ENCODE data around the gene DBT.
"Not testable (repeated sequence)": the region's sequence is repeated elsewhere in the genome, so short reads cannot be mapped to it uniquely, and the experiment has no call there.

DBT gene

DNA sequence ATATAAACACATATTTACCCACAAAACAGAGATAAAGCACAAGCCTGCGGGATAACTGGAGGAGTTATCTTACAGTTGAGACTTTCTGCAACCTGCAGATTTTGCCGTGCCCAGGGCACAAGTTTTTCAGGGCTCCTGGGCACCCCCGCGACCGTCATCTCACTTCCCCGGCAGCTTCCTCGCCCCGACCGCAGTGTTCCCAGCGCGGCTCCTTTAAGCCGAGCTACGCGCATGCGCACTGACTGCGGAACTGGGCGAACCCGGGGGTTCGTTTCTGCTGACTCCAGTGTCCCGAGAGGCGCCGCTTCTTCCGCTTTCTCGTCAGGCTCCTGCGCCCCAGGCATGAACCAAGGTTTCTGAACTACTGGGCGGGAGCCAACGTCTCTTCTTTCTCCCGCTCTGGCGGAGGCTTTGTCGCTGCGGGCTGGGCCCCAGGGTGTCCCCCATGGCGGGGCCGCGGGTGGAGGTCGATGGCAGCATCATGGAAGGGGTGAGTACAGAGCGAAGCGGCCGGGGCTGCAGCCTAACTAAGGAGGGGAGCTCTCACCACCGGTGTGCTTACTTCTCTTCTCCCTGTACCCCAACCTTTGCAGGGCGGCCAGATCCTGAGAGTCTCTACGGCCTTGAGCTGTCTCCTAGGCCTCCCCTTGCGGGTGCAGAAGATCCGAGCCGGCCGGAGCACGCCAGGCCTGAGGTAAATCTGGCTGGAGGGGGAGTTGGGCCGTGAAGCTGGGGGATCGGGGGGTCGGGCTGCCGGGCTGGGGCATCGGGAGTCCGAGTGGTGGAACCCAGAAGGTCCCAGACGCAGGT is 16.5 kb upstream of the DBT start, which contains the start of gene RTCA:
Gene RTCA, plus strand, starts transcription at position 286 of the 810 bp plus-strand sequence. Its CDS starts 160 bp downstream, at position 446.
- TF ChIP-seq POLR2A (IDR thresholded peaks at IDR 0.05; ENCODE audit: low read depth, low read length): peak; percentile 74
- DNase-seq (ENCODE audit: insufficient read length, low spot score): peak; percentile 88
- peak; percentile 83 for FAIRE-seq

GRCh38 chr1:100265562-100265930 is 15.9 kb upstream of the DBT start:
- no peak for TF ChIP-seq POLR2A (IDR thresholded peaks at IDR 0.05; ENCODE audit: low read depth, low read length)
- peak; percentile 8 for DNase-seq (ENCODE audit: insufficient read length, low spot score)
- peak; percentile 15 for FAIRE-seq

- not testable (repeated sequence) for DNase-seq (ENCODE audit: insufficient read length, low spot score); FAIRE-seq
Measured at GRCh38 chr1:100264081-100264480, 14.4 kb upstream of the DBT start.

DNA sequence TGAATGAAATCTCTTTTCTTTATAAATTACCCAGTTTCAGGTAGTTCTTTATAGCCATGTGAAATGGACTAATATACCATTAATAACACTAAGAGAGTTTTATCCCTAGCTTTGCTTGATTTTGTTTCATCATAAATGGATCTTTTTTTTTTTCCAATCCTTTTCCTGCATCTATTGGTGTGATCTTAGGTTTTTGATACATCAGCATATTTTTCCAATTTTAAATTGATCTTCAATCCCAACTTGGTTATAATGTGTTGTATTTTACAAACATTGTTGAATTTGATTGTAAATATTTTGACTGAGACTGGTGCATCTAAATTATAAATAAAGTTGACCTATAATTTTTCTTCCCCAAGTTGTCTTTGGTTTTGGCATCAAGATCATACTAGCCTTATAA is 12.1 kb upstream of the DBT start:
- DNase-seq (ENCODE audit: insufficient read length, low spot score): no peak
- TF ChIP-seq POLR2A (IDR thresholded peaks at IDR 0.05; ENCODE audit: low read depth, low read length): no peak
- no peak for FAIRE-seq

DNA sequence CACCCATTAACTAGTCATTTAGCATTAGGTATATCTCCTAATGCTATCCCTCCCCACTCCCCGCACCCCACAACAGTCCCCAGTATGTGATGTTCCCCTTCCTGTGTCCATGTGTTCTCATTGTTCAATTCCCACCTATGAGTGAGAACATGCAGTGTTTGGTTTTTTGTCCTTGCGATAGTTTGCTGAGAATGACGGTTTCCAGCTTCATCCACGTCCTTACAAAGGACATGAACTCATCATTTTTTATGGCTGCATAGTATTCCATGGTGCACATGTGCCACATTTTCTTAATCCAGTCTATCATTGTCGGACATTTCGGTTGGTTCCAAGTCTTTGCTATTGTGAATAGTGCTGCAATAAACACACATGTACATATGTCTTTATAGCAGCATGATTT is 8.8 kb upstream of the DBT start:
- FAIRE-seq; DNase-seq (ENCODE audit: insufficient read length, low spot score): not testable (repeated sequence)

DNA sequence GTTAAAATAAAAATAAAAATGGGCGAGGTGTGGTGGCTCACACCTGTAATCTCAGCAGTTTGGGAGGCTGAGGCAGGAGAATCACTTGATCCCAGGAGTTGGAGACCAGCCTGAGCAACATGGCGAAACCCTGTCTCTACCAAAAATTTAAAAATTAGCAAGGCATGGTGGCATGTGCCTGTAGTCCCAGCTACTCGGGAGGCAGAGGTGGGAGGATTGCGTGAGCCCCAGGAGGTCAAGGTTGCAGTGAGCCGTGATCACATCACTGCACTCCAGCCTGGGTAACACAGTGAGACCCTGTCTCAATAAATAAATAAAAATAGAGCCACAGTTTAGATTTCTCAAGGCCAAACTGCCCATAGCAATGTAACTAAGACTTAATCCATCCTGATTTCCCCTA is 6.6 kb upstream of the DBT start:
- not testable (repeated sequence) for DNase-seq (ENCODE audit: insufficient read length, low spot score); FAIRE-seq

DNA sequence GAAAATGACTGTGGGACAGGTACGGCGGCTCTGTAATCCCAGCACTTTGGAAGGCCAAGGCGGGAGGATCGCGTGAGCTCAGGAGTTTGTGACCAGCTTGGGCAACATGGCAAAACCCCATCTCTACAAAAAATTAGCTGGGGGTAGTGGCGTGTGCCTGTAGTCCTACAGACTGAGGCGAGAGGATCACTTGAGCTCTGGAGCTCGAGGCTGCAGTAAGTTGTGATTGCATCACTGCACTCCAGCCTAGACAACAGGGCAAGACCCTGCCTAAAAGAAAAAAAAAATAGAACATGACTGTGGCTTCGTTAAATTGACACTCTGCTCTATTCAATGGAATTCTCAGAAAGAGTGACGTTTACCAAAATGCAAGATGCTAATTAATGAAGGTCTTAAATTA is 3.9 kb upstream of the DBT start:
- no peak for DNase-seq (ENCODE audit: insufficient read length, low spot score)
- FAIRE-seq: no peak
- TF ChIP-seq POLR2A (IDR thresholded peaks at IDR 0.05; ENCODE audit: low read depth, low read length): no peak

DNA sequence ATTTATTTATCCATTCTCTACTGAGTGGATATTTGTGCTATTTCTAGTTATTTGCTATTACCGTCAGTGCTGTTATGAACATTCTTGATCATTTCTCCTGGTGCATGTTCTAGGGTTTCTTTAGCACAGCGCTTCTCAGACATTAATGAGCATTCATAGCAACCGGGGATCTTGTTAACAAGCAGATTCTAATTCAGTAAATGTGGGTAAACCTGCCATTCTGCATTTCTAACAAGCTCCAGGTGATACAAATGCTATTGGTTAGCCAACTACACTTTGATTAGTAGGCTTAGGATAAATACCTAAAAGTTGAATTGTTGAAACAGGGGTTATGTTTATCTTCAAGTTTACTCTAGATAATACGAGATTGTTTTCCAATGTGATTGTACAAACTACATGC is 3.3 kb upstream of the DBT start:
- no peak for FAIRE-seq
- no peak for DNase-seq (ENCODE audit: insufficient read length, low spot score)
- no peak for TF ChIP-seq POLR2A (IDR thresholded peaks at IDR 0.05; ENCODE audit: low read depth, low read length)

DNA sequence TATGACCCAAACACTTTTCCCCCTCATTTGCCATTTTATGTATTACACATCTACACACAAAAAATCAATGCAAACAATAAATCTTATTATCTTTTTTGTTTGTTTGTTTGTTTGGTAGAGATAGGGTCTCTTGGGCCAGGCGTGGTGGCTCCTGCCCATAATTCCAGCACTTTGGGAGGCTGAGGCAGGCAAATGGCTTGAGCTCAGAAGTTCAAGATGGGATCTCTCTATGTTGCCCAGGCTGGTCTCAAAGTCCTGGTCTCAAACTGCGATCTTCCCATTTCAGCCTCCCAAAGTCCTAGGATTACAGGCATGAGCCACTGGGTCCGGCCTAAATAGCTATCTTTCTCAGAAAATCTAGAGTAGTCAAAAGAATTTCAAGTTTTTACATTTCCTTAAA is 1.2 kb upstream of the DBT start:
- DNase-seq (ENCODE audit: insufficient read length, low spot score) (no peak), FAIRE-seq (no peak)
- TF ChIP-seq POLR2A (IDR thresholded peaks at IDR 0.05; ENCODE audit: low read depth, low read length): no peak

- FAIRE-seq (no peak), DNase-seq (ENCODE audit: insufficient read length, low spot score) (no peak)
- no peak for TF ChIP-seq POLR2A (IDR thresholded peaks at IDR 0.05; ENCODE audit: low read depth, low read length)
Measured at GRCh38 chr1:100250264-100250663, 630 bp upstream of the DBT start.

DNA sequence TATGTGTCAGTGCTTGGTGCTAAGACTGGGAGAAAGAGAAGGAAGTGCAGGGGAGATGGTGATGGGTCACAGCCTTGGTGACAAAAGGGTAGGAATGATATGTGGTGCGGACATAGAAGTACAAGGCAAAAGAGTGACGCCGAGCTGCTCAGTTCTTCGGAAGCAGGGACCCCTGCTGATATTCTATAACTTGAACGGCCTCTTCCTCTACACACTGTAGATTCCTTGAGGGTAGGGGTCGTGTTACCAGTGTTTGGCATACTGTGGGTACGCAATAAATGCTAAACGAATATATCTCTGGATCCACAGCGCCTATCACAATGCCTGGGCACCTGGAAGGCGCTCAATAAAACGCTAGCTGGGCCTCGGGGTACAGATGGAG is 488 bp downstream of the DBT start:
- DNase-seq (ENCODE audit: insufficient read length, low spot score): no peak
- no peak for TF ChIP-seq POLR2A (IDR thresholded peaks at IDR 0.05; ENCODE audit: low read depth, low read length)
- FAIRE-seq: peak; percentile 23

GRCh38 chr1:100246738-100247137 is 2.9 kb downstream of the DBT start:
- FAIRE-seq (no peak), DNase-seq (ENCODE audit: insufficient read length, low spot score) (no peak)
- no peak for TF ChIP-seq POLR2A (IDR thresholded peaks at IDR 0.05; ENCODE audit: low read depth, low read length)

- DNase-seq (ENCODE audit: insufficient read length, low spot score): no peak
- TF ChIP-seq POLR2A (IDR thresholded peaks at IDR 0.05; ENCODE audit: low read depth, low read length): no peak
- no peak for FAIRE-seq
Measured at GRCh38 chr1:100240631-100241030, 9.0 kb downstream of the DBT start.

GRCh38 chr1:100239961-100240360 is 9.7 kb downstream of the DBT start:
- FAIRE-seq (no peak), DNase-seq (ENCODE audit: insufficient read length, low spot score) (no peak)
- TF ChIP-seq POLR2A (IDR thresholded peaks at IDR 0.05; ENCODE audit: low read depth, low read length): no peak

DNA sequence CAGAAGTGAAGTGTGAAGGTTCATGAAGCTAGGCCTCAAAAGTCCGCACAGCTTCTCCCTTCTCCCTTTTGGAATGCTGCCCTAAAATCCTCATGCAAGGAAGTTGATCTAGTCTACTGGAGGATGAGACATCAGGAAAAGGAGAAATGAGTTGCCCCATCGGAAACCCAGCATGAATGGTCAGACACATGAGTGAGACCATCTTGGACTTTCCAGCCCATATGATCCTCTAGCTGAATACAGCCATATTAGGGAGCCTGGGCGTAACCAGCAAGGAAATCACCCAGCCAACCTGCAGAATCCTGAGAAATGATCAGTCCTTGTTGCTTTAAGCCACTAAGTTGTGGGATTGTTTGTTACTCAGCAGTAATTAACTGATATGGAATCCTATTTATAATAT is 12.5 kb downstream of the DBT start:
- no peak for TF ChIP-seq POLR2A (IDR thresholded peaks at IDR 0.05; ENCODE audit: low read depth, low read length)
- no peak for DNase-seq (ENCODE audit: insufficient read length, low spot score)
- FAIRE-seq: no peak

DNA sequence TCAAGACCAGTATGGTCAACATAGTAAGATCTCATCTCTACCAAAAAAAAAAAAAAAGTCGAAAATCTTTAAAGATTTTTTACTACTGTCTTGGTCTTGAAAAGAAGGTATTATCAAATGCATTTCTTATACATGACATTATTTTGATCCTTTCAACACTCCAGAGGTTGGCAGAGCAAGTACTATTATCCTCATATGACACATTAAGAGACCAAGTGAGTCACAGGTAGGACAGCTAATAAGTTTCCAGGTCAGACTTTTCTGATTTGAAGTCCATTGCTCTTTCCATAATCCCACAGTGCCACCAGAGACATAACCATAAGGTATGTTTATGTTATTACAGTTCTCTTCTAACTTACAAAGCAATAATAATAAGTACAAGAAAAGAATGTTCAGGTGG is 15.2 kb downstream of the DBT start:
- no peak for TF ChIP-seq POLR2A (IDR thresholded peaks at IDR 0.05; ENCODE audit: low read depth, low read length)
- DNase-seq (ENCODE audit: insufficient read length, low spot score) (no peak), FAIRE-seq (no peak)

GRCh38 chr1:100233566-100233965 is 16.1 kb downstream of the DBT start:
- DNase-seq (ENCODE audit: insufficient read length, low spot score); FAIRE-seq: not testable (repeated sequence)
